ENCODE results near the gene METTL3. TPM values are rescaled to one million over a fixed set of nuclear protein-coding genes. Genes with fewer than 3 reads are reported as not detected.

METTL3 gene
- total and polyA plus RNA-seq, 2 experiments from 2014 or later = 59.7 to 69.2 TPM

DNA sequence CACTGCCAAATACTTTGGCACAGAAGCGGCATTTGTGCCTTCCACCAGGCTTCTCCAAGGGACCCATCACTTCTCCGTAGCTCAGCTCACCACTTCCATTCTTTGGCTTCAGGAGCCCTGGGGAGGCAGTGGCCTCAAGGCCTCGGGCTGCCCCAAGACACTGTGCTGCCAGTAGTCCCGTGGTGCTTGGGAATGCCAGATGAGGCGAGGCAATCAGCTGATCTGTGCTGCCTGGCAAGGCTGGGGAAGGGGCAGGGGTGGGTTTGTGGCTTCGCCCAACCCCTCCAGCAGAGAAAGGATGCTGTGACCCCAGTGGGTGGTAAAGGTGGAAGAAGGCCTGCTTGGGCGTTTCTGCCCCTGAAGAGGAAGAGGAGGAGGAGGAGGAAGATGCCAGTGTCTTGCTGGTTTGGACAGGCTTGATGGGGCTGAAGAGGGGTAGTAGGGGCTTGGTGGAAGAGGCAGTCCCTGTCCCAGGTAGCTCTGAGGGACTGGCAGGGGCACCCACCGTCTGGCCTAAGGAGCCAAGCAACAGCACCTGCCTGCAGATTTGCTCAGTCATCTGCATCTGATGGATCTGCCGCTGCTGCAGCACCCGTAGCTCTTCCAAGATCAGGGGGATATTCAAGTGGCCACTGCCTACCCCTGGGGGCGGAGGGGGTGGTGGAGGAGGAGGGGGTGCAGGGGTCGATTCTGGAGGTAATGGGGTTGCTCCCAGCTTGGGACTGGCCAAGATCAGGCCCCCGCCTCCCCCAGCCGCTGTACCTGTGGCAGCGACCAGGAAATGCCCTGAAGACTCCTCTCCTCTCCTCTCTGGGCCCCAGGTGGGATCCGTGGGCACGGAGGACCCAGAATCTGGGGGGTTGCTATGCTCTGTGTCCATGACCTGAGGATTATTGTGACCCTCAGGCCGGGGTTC lies 13.7 kb upstream of the METTL3 start:
- TF ChIP-seq, protein P1, sequence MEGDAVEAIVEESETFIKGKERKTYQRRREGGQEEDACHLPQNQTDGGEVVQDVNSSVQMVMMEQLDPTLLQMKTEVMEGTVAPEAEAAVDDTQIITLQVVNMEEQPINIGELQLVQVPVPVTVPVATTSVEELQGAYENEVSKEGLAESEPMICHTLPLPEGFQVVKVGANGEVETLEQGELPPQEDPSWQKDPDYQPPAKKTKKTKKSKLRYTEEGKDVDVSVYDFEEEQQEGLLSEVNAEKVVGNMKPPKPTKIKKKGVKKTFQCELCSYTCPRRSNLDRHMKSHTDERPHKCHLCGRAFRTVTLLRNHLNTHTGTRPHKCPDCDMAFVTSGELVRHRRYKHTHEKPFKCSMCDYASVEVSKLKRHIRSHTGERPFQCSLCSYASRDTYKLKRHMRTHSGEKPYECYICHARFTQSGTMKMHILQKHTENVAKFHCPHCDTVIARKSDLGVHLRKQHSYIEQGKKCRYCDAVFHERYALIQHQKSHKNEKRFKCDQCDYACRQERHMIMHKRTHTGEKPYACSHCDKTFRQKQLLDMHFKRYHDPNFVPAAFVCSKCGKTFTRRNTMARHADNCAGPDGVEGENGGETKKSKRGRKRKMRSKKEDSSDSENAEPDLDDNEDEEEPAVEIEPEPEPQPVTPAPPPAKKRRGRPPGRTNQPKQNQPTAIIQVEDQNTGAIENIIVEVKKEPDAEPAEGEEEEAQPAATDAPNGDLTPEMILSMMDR (IDR thresholded peaks at IDR 0.05; ENCODE audit: low read depth, low read length) = no peak
- Histone ChIP-seq H3K36me3 (no peaks in the 10 kb centered on the region), H3K27me3 (no peaks in the 10 kb centered on the region), H3K9me3 (ENCODE audit: low read depth) (no peaks in the 10 kb centered on the region), H3K27ac (no peak overlapping the region), H3K4me3 (peak overlapping the region; percentile 87), H3K4me1 (ENCODE audit: low read depth) (peaks cover 4% of the 10 kb centered on the region)
- DNase-seq (ENCODE audit: low read depth in 1 of 2, low spot score in 1 of 2) = no peak

DNA sequence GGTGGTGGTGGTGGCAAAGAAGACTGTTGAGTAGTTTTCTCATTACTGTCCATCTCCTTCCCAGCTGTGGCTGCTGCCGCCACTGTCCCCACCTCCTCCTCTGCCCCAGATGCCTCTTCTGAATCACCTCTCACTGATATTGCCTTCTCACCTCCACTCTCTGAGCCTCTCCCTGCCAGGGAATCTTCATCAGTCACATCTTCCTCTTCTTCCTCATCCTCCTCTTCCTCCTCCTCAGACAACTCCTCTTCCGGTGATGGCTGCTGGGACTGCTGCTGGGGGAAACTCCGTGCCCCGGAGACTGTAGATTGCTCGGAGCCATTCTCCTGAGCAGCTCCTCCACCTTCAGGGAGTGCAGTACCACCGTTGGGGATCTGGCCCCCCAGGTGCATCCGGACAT lies 12.1 kb upstream of the METTL3 start:
- TF ChIP-seq, protein P1 (IDR thresholded peaks at IDR 0.05; ENCODE audit: low read depth, low read length) = no peak
- Histone ChIP-seq H3K36me3 (no peaks in the 10 kb centered on the region), H3K4me1 (ENCODE audit: low read depth) (peaks cover 16% of the 10 kb centered on the region), H3K4me3 (no peak overlapping the region), H3K27me3 (no peaks in the 10 kb centered on the region), H3K9me3 (ENCODE audit: low read depth) (no peaks in the 10 kb centered on the region), H3K27ac (no peak overlapping the region)
- DNase-seq (ENCODE audit: low read depth in 1 of 2, low spot score in 1 of 2) = no peak

DNA sequence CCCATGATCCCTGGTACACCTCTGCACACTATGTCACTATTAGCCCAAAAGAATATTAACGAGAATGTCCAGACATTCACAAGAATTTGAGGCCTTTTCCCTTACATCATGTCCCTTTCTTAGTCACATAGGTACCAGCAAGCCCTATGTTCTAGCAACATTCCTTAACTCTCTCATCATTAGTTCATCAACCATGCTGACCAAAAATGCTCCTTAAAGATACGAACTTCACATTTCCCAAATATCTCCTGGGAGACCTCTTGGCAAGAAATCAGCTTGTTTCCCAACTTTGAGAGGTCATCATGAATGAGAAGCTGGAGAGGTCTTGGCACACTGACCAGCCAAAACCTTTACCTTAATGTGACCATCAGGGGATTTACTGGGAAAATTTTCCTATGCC lies 10.4 kb upstream of the METTL3 start:
- H3K27me3 ChIP-seq = no peaks in the 10 kb centered on the region
- no peaks in the 10 kb centered on the region for H3K36me3 ChIP-seq
- no peak overlapping the region for H3K27ac ChIP-seq
- H3K4me3 ChIP-seq = no peak overlapping the region
- H3K4me1 ChIP-seq (ENCODE audit: low read depth) = peaks cover 12% of the 10 kb centered on the region
- peak in 1 of 2 donors; percentile 82 for DNase-seq (ENCODE audit: low read depth in 1 of 2, low spot score in 1 of 2)
- H3K9me3 ChIP-seq (ENCODE audit: low read depth) = no peaks in the 10 kb centered on the region
- TF ChIP-seq, protein P1 (IDR thresholded peaks at IDR 0.05; ENCODE audit: low read depth, low read length) = no peak

DNA sequence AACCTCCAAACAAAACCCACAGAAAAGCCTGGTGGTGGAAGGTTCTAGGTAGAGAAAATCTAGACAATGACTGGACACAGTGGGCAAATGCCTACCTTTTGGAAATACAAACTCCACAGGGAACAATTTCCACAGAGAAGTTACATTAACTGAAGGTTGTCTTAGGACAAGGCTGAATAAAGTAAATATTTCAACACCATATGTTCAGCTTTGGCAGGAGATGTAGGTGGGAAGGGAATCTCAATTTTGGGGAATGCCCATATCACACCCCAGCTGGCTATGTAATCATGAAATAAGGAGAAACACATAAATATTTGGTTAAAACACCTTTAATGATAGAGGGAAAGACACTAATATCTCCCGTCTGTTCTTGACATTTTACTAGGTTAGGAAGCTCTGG lies 9.6 kb upstream of the METTL3 start:
- no peak overlapping the region for H3K27ac ChIP-seq
- no peaks in the 10 kb centered on the region for H3K36me3 ChIP-seq
- peaks cover 12% of the 10 kb centered on the region for H3K4me1 ChIP-seq (ENCODE audit: low read depth)
- no peak for DNase-seq (ENCODE audit: low read depth in 1 of 2, low spot score in 1 of 2)
- no peaks in the 10 kb centered on the region for H3K9me3 ChIP-seq (ENCODE audit: low read depth)
- TF ChIP-seq, protein P1 (IDR thresholded peaks at IDR 0.05; ENCODE audit: low read depth, low read length) = no peak
- H3K4me3 ChIP-seq = no peak overlapping the region
- H3K27me3 ChIP-seq = no peaks in the 10 kb centered on the region

DNA sequence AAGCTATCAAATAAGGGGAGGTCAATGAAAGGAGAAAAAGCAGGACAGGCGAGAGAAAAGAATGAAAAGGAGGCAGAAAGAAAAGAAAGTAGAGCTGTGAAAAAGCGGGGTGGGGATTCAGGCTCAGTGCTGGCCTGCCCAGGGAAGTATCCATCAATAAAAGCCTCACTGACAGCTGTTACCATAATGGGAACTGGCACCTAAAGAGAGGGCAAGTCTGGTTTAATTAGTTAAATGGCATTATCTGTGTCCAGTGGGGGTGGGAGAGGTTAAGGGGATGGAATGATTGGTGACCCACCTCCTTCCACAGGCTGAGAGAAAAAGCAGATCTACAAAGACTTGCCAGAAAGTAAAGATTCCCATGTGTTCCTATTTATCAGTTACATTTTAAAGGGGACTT lies 7.6 kb upstream of the METTL3 start:
- H3K9me3 ChIP-seq (ENCODE audit: low read depth) = no peaks in the 10 kb centered on the region
- H3K4me1 ChIP-seq (ENCODE audit: low read depth) = peaks cover 12% of the 10 kb centered on the region
- peak overlapping the region; percentile 25 for H3K27ac ChIP-seq
- DNase-seq (ENCODE audit: low read depth in 1 of 2, low spot score in 1 of 2) = no peak
- H3K4me3 ChIP-seq = no peak overlapping the region
- H3K36me3 ChIP-seq = no peaks in the 10 kb centered on the region
- TF ChIP-seq, protein P1 (IDR thresholded peaks at IDR 0.05; ENCODE audit: low read depth, low read length) = no peak
- no peaks in the 10 kb centered on the region for H3K27me3 ChIP-seq
